SU-DHL-6 (cell line): ENCODE measurements around the gene ROBO2.

Experiments used
- H2AFZ ChIP-seq: fragments of 200-600 bp; sonication (generic); 2 replicates; pipeline ENCODE4 v1.6.1; 2014; ENCODE audit warnings: low read depth, mild to moderate bottlenecking, moderate library complexity, mixed read lengths, antibody characterized with exemption, low read length; ENCODE audit not compliant: severe bottlenecking
- H3F3A ChIP-seq: fragments of 200-600 bp; shearing (Covaris generic); 2 replicates; pipeline ENCODE4 v1.6.0; 2016; ENCODE audit warnings: antibody characterized with exemption, mild to moderate bottlenecking; ENCODE audit not compliant: insufficient read depth
- H3K27ac ChIP-seq: fragments of 200-600 bp; sonication (generic); 2 replicates; pipeline ENCODE4 v1.5.1; 2016; ENCODE audit warnings: low read depth, mild to moderate bottlenecking, low read length, moderate library complexity, mixed read lengths
- H3K27me3 ChIP-seq: fragments of 200-600 bp; sonication (generic), shearing (Covaris generic); 2 replicates; pipeline ENCODE4 v1.6.0; 2014; ENCODE audit warnings: mild to moderate bottlenecking, low read length
- H3K36me3 ChIP-seq: fragments of 200-600 bp; sonication (generic); 2 replicates; pipeline ENCODE4 v1.6.1; 2014; ENCODE audit warnings: mild to moderate bottlenecking, low read length, mixed read lengths
- H3K4me2 ChIP-seq: fragments of 300-600, 200-600 bp; shearing (Covaris generic), sonication (generic); 2 replicates; pipeline ENCODE4 v1.6.0; 2014; ENCODE audit warnings: low read length, low read depth, mild to moderate bottlenecking; ENCODE audit not compliant: poor library complexity, severe bottlenecking
- H3K4me3 ChIP-seq: fragments of 200-600 bp; sonication (generic); 2 replicates; pipeline ENCODE4 v1.5.1; 2014; ENCODE audit warnings: antibody characterized with exemption, low read length, mild to moderate bottlenecking, mixed read lengths; ENCODE audit not compliant: insufficient read depth, poor library complexity, severe bottlenecking
- H3K79me2 ChIP-seq: fragments of 200-600 bp; sonication (generic); 2 replicates; pipeline ENCODE4 v1.6.1; 2014; ENCODE audit warnings: mild to moderate bottlenecking, low read length, moderate library complexity; ENCODE audit not compliant: insufficient read depth
- H3K9ac ChIP-seq: fragments of 200-600 bp; sonication (generic); 2 replicates; pipeline ENCODE4 v1.7.0; 2014; ENCODE audit warnings: mild to moderate bottlenecking, low read length
- H3K9me2 ChIP-seq: fragments of 200-600 bp; sonication (generic); replicated peaks from 2 replicates; pipeline ENCODE4 v1.6.1; 2014; ENCODE audit warnings: low read length; ENCODE audit not compliant: insufficient read depth
- H3K9me3 ChIP-seq: fragments of 200-600 bp; sonication (generic); 2 replicates; pipeline ENCODE4 v1.6.1; 2014; ENCODE audit warnings: low read length, mixed read lengths; ENCODE audit not compliant: insufficient read depth
- H4K20me1 ChIP-seq: fragments of 200-600 bp; sonication (generic); 2 replicates; pipeline ENCODE4 v1.6.1; 2014; ENCODE audit warnings: low read depth, mild to moderate bottlenecking, antibody characterized with exemption, low read length, moderate library complexity, mixed read lengths
- EZH2phosphoT487 ChIP-seq: fragments of 200-600 bp; sonication (generic), shearing (Covaris generic); conservative IDR thresholded peaks from 2 replicates; pipeline ENCODE4 v1.6.1; 2018; ENCODE audit warnings: mild to moderate bottlenecking, antibody characterized with exemption, low read length, moderate library complexity, mixed read lengths
- TF ChIP-seq, protein P1 (sequence below): fragments of 200-600 bp; sonication (generic); IDR thresholded peaks from one replicate; pipeline ENCODE4 v1.5.1; 2017; ENCODE audit warnings: antibody characterized with exemption, mild to moderate bottlenecking, low read length, moderate library complexity; ENCODE audit not compliant: insufficient read depth, poor library complexity, severe bottlenecking

The ROBO2 gene

DNA sequence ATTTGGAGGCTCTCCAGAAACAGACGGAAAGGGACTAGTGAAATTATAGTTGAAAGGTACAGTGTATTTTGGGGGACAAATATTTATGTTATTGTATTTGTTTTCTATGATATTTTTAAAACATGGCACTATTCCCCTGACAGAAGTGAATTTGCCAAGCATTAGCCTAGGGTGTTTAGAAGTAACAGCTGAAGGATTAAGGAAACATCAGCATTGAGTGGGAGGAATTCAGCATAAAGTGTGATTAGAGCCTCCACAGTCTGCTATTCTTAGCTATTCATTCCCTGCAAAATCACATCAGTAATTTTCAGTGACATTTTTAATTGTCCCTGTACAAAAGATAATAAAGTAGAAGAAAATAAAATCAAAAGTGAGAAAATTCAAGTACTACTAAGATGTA is 231.4 kb downstream of the ROBO2 start:
- Histone ChIP-seq H3K27ac (no peak overlapping the region), H2AFZ (no peak overlapping the region)
- TF ChIP-seq, protein P1, sequence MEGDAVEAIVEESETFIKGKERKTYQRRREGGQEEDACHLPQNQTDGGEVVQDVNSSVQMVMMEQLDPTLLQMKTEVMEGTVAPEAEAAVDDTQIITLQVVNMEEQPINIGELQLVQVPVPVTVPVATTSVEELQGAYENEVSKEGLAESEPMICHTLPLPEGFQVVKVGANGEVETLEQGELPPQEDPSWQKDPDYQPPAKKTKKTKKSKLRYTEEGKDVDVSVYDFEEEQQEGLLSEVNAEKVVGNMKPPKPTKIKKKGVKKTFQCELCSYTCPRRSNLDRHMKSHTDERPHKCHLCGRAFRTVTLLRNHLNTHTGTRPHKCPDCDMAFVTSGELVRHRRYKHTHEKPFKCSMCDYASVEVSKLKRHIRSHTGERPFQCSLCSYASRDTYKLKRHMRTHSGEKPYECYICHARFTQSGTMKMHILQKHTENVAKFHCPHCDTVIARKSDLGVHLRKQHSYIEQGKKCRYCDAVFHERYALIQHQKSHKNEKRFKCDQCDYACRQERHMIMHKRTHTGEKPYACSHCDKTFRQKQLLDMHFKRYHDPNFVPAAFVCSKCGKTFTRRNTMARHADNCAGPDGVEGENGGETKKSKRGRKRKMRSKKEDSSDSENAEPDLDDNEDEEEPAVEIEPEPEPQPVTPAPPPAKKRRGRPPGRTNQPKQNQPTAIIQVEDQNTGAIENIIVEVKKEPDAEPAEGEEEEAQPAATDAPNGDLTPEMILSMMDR, result no peak
- TF ChIP-seq EZH2phosphoT487, result no peak

DNA sequence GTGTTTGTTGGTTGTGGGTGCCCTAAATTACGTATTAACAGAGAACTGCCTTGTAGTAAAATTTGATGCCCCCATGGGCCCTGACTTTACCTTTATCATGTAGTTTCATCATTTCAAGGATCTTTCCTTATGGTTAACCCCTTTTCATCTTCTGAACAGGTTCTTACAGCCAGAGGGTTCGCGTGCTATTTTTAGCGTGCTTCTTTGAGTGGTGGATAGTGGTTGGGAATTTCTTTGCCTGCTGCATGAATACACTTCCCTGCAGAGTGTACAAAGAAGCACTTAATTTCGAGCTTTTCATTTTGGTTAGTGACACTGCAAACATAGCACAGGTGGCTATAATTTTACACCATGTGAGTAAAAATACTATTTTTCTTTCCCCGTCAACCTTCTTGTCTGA is 231.8 kb downstream of the ROBO2 start:
- Histone ChIP-seq H4K20me1 (no peaks in the 10 kb centered on the region), H3K4me2 (no peak overlapping the region), H3F3A (no peaks in the 10 kb centered on the region), H3K27me3 (no peaks in the 10 kb centered on the region), H3K4me3 (no peak overlapping the region), H2AFZ (no peak overlapping the region), H3K9me2 (no peaks in the 10 kb centered on the region), H3K9me3 (no peaks in the 10 kb centered on the region), H3K36me3 (no peaks in the 10 kb centered on the region), H3K9ac (no peak overlapping the region), H3K27ac (no peak overlapping the region), H3K79me2 (no peaks in the 10 kb centered on the region)
- no peak for TF ChIP-seq EZH2phosphoT487
- TF ChIP-seq, protein P1, result no peak

More for the DNA sequence above, 231.4 kb downstream of the ROBO2 start:
- Histone ChIP-seq H3K36me3 (no peaks in the 10 kb centered on the region), H3K4me2 (no peak overlapping the region), H3K27me3 (no peaks in the 10 kb centered on the region), H3K9me3 (no peaks in the 10 kb centered on the region), H3F3A (no peaks in the 10 kb centered on the region), H3K9me2 (no peaks in the 10 kb centered on the region), H3K9ac (no peak overlapping the region), H3K79me2 (no peaks in the 10 kb centered on the region), H3K4me3 (no peak overlapping the region), H4K20me1 (no peaks in the 10 kb centered on the region)

DNA sequence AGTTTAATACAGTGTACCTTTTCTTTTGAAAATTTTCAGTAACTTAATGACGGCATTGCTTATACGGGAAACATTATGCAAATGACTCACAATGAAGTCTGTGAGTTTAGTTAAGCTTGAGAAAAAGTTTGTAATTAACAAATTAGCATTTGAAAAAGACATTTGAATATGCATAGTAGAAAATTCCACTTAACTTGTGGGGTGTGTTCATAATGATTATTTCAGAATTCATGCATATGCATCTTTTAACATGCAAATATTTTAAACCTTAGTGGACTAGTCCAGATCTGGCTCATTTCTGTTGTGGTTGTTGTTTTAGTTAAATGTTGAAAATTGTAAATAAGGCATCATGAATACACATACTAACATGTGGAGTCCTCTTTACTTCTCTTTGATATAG is 239.4 kb downstream of the ROBO2 start:
- no peak overlapping the region for H3K4me2 ChIP-seq
- H3K79me2 ChIP-seq, result no peaks in the 10 kb centered on the region
- no peaks in the 10 kb centered on the region for H3K27me3 ChIP-seq
- no peak for TF ChIP-seq EZH2phosphoT487
- TF ChIP-seq, protein P1, result no peak
- H3K9me2 ChIP-seq, result no peaks in the 10 kb centered on the region
- H3K36me3 ChIP-seq, result no peaks in the 10 kb centered on the region
- H3K9ac ChIP-seq, result no peak overlapping the region
- no peaks in the 10 kb centered on the region for H3F3A ChIP-seq
- no peak overlapping the region for H3K4me3 ChIP-seq
- H2AFZ ChIP-seq, result no peak overlapping the region
- H4K20me1 ChIP-seq, result no peaks in the 10 kb centered on the region
- H3K9me3 ChIP-seq, result no peaks in the 10 kb centered on the region
- H3K27ac ChIP-seq, result no peak overlapping the region

DNA sequence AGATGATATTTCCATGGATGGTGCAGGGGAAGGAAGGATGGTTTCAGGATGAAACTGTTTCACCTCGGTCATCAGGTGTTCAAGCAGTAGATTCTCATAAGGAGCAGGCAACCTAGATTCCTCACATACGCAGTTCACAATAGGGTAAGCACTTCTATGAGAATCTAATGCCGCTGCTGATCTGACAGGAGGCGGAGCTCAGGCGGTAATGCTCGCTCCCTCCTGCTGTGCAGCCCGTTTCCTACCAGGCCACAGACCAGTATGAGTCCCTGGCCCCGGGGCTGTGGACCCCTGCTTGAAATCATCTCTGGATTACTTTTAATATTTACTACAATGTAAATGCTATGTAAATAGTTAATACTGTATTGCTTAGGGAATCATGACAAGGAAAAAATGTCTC is 241.8 kb downstream of the ROBO2 start:
- no peaks in the 10 kb centered on the region for H3K9me2 ChIP-seq
- H3K27ac ChIP-seq, result no peak overlapping the region
- no peaks in the 10 kb centered on the region for H3K36me3 ChIP-seq
- H3K79me2 ChIP-seq, result no peaks in the 10 kb centered on the region
- no peaks in the 10 kb centered on the region for H3K9me3 ChIP-seq
- H4K20me1 ChIP-seq, result no peaks in the 10 kb centered on the region
- no peak overlapping the region for H3K4me2 ChIP-seq
- TF ChIP-seq, protein P1, result no peak
- TF ChIP-seq EZH2phosphoT487, result no peak
- H3K27me3 ChIP-seq, result no peaks in the 10 kb centered on the region
- no peak overlapping the region for H3K4me3 ChIP-seq
- H3K9ac ChIP-seq, result no peak overlapping the region
- no peaks in the 10 kb centered on the region for H3F3A ChIP-seq
- H2AFZ ChIP-seq, result no peak overlapping the region
